Gastrocnemius medialis (tissue), 4 donors: ENCODE results near the gene GPR161. TPM values are rescaled to one million over a fixed set of nuclear protein-coding genes. Genes with fewer than 3 reads are reported as not detected.

Experiments used
- ATAC-seq, 2 donors: fragments of 150-250 bp; one replicate each; pipeline ENCODE4 v1.9.1; 2016
- DNase-seq, 2 donors: peaks; one replicate each; pipeline ENCODE4 v3.0.0-alpha.2; 2019
- H3K27ac ChIP-seq, 4 donors: fragments of 200-600 bp; sonication (generic); 1 replicate in 1 of 4; 2 replicates in 3 of 4; pipeline ENCODE4 v1.5.1; 2016 to 2018; ENCODE audit warnings: mild to moderate bottlenecking in 2 of 4, moderate library complexity in 1 of 4
- H3K27me3 ChIP-seq, 3 donors: fragments of 200-600 bp; sonication (generic) in 2 of 3; 1 replicate in 1 of 3; 2 replicates in 2 of 3; pipeline versions ENCODE4 v1.5.1 to v1.6.0; 2016 to 2019; ENCODE audit warnings: mild to moderate bottlenecking in 1 of 3, moderate library complexity in 1 of 3
- H3K36me3 ChIP-seq, 2 donors: fragments of 200-600 bp; sonication (generic) in 1 of 2; one replicate each; pipeline ENCODE4 v1.5.1; 2017 to 2018
- H3K4me1 ChIP-seq, 2 donors: fragments of 200-600 bp; sonication (generic) in 1 of 2; one replicate each; pipeline ENCODE4 v1.5.1; 2016 to 2017; ENCODE audit warnings: mild to moderate bottlenecking in 2 of 2
- H3K4me3 ChIP-seq, 4 donors: fragments of 200-600 bp; sonication (generic) in 3 of 4; 1 replicate in 1 of 4; 2 replicates in 3 of 4; pipeline ENCODE4 v1.5.1; 2016 to 2019; ENCODE audit warnings: mild to moderate bottlenecking in 2 of 4
- H3K9me3 ChIP-seq, 3 donors: fragments of 200-600 bp; sonication (generic) in 2 of 3; 1 replicate in 1 of 3; 2 replicates in 2 of 3; pipeline ENCODE4 v1.5.1; 2016 to 2019
- POLR2A ChIP-seq, 2 donors: fragments of 450-650 bp; IDR thresholded peaks; one replicate each; pipeline ENCODE4 v1.6.1; 2017; ENCODE audit warnings: antibody characterized with exemption in 2 of 2, mild to moderate bottlenecking in 2 of 2, moderate library complexity in 2 of 2
- in situ Hi-C, 4 donors: fragments of 200-750 bp; cut with MboI; loops; one replicate each; pipeline versions ENCODE4 v1.15.0 to v1.8.0; 2017; ENCODE audit warnings: low sequenced_read_pairs in 4 of 4
- intact Hi-C: fragments of 100-400 bp; cut with DNase I; formaldehyde crosslinking; loops from one replicate; pipeline ENCODE4 v1.15.1; 2023; ENCODE audit warnings: low total_unique reads
- total RNA-seq, 4 donors: library from RNA; depleted of rRNA; stranded (reverse); fragments of >200 nt; gene quantifications; one replicate each; pipeline versions ENCODE4 v1.1.0 to v1.2.3, GENCODE V29; 2016
- TF ChIP-seq, protein P1 (sequence below), 5 experiments: fragments of 450-650 bp in 3 of 5; fragments of 200-600 bp in 2 of 5; sonication (generic) in 2 of 5; IDR thresholded peaks in 4 of 5; conservative IDR thresholded peaks in 1 of 5; 1 replicate in 4 of 5; 2 replicates in 1 of 5; pipeline ENCODE4 v1.5.1; 2016 to 2019; ENCODE audit warnings: antibody characterized with exemption in 5 of 5, mild to moderate bottlenecking in 3 of 5, moderate library complexity in 3 of 5

The GPR161 gene
- total RNA-seq, 4 donors from 2014 or later = 0.31 to 1.0 (median 0.86) TPM

DNA sequence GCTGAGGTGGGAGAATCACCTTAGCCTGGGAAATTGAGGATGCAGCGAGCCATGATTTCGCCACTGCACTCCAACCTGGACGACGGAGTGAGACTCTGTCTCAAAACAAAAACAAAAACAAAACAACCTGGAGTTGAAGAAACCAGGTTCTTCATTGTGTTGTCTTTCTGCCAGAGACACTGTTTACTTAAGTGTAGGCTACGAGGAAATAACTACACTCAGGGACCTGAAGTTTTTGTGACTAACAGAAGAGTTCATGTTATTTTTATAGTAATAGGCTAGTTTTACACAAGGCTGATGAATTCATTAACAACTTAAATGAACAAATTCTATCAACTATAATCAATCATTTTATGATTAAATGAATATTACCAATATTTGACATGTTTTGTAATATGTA, 101.4 kb downstream of the GPR161 start:
- in situ Hi-C loops = no loop called here
- no peak for DNase-seq
- TF ChIP-seq POLR2A (IDR thresholded peaks at IDR 0.05) = no peak
- TF ChIP-seq, protein P1, sequence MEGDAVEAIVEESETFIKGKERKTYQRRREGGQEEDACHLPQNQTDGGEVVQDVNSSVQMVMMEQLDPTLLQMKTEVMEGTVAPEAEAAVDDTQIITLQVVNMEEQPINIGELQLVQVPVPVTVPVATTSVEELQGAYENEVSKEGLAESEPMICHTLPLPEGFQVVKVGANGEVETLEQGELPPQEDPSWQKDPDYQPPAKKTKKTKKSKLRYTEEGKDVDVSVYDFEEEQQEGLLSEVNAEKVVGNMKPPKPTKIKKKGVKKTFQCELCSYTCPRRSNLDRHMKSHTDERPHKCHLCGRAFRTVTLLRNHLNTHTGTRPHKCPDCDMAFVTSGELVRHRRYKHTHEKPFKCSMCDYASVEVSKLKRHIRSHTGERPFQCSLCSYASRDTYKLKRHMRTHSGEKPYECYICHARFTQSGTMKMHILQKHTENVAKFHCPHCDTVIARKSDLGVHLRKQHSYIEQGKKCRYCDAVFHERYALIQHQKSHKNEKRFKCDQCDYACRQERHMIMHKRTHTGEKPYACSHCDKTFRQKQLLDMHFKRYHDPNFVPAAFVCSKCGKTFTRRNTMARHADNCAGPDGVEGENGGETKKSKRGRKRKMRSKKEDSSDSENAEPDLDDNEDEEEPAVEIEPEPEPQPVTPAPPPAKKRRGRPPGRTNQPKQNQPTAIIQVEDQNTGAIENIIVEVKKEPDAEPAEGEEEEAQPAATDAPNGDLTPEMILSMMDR (IDR thresholded peaks at IDR 0.05 in 4 of 5, conservative IDR thresholded peaks at IDR 0.05 in 1 of 5) = no peak

DNA sequence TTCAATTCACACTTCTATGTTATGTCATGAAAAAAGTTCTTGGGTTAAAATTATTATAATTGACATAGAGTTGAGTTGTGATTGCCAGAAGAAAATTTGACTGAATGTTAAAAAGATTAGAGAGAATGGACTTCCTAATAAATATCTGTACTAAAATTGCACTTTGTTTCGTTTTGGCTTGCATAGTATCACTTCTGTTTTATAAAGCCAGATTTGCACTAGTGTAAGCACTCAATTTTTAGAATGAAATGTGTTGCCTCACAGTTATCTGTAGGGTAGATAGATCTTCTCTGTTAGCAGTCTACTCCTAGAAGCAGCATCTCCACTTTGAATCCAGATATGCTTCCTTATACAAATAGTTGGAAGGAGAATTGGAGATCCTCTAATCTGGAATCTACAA, 104.7 kb downstream of the GPR161 start:
- in situ Hi-C loops = no loop called here
- H3K27ac ChIP-seq = no peak overlapping the region
- H3K9me3 ChIP-seq = no peaks in the 10 kb centered on the region
- H3K4me1 ChIP-seq = no peaks in the 10 kb centered on the region
- intact Hi-C loops = no loop called here
- ATAC-seq = no peak
- no peak overlapping the region for H3K4me3 ChIP-seq
- H3K36me3 ChIP-seq = peaks cover 0 to 17% of the 10 kb centered on the region in 2 donors
- H3K27me3 ChIP-seq = no peaks in the 10 kb centered on the region
- no peak for DNase-seq
- TF ChIP-seq, protein P1 (IDR thresholded peaks at IDR 0.05 in 4 of 5, conservative IDR thresholded peaks at IDR 0.05 in 1 of 5) = no peak

More for the DNA sequence above, 101.4 kb downstream of the GPR161 start:
- intact Hi-C loops = no loop called here
- Histone ChIP-seq H3K27me3 (no peaks in the 10 kb centered on the region), H3K4me1 (no peaks in the 10 kb centered on the region), H3K36me3 (peaks cover 0 to 9% of the 10 kb centered on the region in 2 donors), H3K27ac (no peak overlapping the region), H3K4me3 (no peak overlapping the region), H3K9me3 (no peaks in the 10 kb centered on the region)
- no peak for ATAC-seq

DNA sequence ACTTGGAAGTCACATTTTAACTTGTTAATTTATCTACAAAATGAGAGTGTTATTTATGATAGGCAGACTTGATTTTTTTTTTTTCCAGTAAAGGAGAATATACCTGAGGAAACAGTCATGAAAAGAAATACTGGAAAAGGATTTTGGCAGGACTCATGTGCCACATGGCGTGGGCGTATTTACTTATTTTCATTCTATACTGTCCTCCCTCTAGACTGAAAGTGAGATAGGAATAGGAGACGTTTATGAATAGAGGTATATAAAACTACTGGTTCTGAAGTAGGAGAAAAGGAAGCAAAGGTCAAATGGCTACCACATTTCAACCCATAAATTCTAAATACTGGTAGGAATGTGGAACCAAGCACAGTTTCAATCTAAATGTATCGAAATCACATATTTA, 105.1 kb downstream of the GPR161 start:
- ATAC-seq = no peak
- TF ChIP-seq POLR2A (IDR thresholded peaks at IDR 0.05) = no peak
- TF ChIP-seq, protein P1 (IDR thresholded peaks at IDR 0.05 in 4 of 5, conservative IDR thresholded peaks at IDR 0.05 in 1 of 5) = no peak
- in situ Hi-C loops = no loop called here
- intact Hi-C loops = no loop called here
- Histone ChIP-seq H3K36me3 (peaks cover 0 to 17% of the 10 kb centered on the region in 2 donors), H3K9me3 (no peaks in the 10 kb centered on the region), H3K27me3 (no peaks in the 10 kb centered on the region), H3K4me1 (no peaks in the 10 kb centered on the region), H3K4me3 (no peak overlapping the region), H3K27ac (no peak overlapping the region)
- no peak for DNase-seq

DNA sequence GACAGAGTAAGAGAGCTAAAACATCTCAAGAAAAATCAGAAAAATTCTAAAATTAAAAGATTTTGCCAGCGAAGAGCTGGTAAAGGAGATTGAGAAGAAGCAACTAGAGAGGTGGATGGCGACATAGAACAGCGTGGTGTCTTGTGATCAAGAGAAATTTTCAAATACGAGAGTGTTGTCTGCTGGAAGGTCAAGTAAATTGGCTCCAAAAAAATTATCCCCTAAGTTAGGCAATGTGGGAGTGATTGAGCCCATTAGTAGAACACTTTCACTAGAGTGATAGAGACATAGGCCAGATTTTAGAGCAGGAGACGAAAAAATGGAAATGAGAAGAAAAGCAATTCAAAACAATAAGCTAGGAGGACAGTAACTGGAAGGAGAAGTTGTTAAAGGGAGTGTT, 105.5 kb downstream of the GPR161 start:
- no peak for TF ChIP-seq POLR2A (IDR thresholded peaks at IDR 0.05)
- TF ChIP-seq, protein P1 (IDR thresholded peaks at IDR 0.05 in 4 of 5, conservative IDR thresholded peaks at IDR 0.05 in 1 of 5) = no peak
- H3K36me3 ChIP-seq = peaks cover 0 to 17% of the 10 kb centered on the region in 2 donors
- no peak overlapping the region for H3K4me3 ChIP-seq
- intact Hi-C loops = no loop called here
- H3K27me3 ChIP-seq = no peaks in the 10 kb centered on the region
- no peaks in the 10 kb centered on the region for H3K4me1 ChIP-seq
- no peaks in the 10 kb centered on the region for H3K9me3 ChIP-seq
- DNase-seq (no peak), ATAC-seq (no peak)
- in situ Hi-C loops = no loop called here
- no peak overlapping the region for H3K27ac ChIP-seq

Other genes starting within 250 kb of the GPR161 start
- gene ADCY10, start 222.8 kb downstream of the GPR161 start, total RNA-seq = 1 to 10 TPM in 1 of 4 donors, under 1 TPM in 1, not detected in 2; 0.07 to 1.2 TPM
- gene DCAF6, start 200.2 kb downstream of the GPR161 start, total RNA-seq = 100 to 1,000 TPM; 365 to 466 (median 389) TPM
- gene MPC2, start 199.9 kb downstream of the GPR161 start, total RNA-seq = 100 to 1,000 TPM in 2 of 4 donors, 10 to 100 TPM in 2; 88.2 to 140 (median 100.0) TPM
- gene TIPRL, start 42.0 kb upstream of the GPR161 start, total RNA-seq = 10 to 100 TPM; 23.2 to 35.1 (median 27.1) TPM
- 10 to 100 TPM; 10.2 to 15.8 (median 11.7) TPM for gene SFT2D2, start 89.1 kb upstream of the GPR161 start, total RNA-seq
- gene TBX19, start 143.9 kb upstream of the GPR161 start, total RNA-seq = under 1 TPM in 3 of 4 donors, not detected in 1; 0.12 to 0.53 (median 0.36) TPM